HG02981 (cell line): ENCODE measurements around the gene CDYL.

ENCODE experiments used
- ATAC-seq: cut with Tn5 transposase; IDR thresholded peaks from one replicate; pipeline ENCODE4 v1.9.1; 2021; ENCODE audit warnings: mild to moderate bottlenecking, moderate library complexity; ENCODE audit not compliant: unreplicated experiment

The CDYL gene

DNA sequence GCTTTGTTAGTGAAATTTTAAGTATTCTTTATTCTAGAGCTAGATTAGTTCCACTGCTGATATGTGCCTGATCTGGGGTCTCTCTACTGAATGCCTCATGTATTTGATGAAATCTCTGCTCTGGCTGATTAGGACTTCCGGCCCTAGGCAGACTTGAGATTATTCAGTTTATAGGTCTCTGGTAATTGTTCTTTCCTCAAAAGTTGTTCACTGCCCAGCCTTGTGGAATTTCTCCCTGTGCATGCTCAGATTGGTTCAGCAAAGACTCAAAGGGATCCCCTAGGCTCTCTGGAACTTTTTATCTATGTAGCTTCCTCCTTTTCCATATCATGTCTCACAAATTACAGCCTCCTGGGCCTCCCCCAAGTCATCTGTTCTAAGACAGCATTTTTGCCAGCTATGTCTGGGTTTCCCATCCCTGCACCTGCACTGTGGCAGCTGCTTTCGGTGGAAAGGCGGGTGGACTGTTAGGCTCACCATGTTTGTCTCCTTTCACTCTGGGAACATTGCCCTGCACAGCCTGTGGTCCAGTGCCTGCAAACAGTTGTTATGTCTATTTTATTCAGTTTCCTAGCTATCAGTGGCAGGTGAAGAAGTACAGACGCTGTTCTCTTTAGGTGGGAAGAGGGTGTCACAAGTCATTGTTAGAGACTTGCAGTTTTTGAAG is 154.0 kb downstream of the CDYL start:
- ATAC-seq = no peak

DNA sequence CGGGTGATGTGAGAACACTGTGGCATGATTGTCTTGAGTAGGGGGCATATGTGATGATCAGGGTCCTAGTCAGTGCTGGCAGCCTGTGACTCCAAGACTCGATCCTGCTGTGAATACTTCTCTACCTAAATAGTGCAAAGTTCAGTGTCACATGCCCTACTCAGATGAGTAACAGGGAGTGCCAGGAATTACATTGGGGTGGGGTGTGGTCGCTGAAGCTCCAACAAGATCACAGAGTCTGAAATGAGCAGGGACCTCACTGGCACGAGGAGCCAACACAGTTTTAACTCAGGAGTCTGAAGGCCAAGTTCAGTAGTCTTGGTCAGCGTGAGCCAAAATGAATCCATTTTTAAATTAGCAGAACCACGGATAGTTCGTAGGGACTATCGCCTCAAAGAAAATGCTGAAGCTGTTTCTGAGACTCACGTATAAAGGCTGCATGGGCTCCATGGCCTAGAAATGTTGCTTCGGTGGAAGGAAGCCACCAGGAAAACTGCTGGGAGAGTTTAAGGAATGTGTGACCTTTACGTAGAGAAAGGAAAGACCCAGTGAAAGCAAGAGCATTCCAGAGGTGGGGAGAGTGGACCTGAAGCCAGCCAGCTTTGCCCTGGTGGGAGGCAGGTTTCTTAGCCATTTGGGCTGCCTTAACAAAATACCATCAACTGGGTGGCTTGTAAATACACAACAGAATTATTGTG is 155.5 kb downstream of the CDYL start:
- ATAC-seq = no peak

DNA sequence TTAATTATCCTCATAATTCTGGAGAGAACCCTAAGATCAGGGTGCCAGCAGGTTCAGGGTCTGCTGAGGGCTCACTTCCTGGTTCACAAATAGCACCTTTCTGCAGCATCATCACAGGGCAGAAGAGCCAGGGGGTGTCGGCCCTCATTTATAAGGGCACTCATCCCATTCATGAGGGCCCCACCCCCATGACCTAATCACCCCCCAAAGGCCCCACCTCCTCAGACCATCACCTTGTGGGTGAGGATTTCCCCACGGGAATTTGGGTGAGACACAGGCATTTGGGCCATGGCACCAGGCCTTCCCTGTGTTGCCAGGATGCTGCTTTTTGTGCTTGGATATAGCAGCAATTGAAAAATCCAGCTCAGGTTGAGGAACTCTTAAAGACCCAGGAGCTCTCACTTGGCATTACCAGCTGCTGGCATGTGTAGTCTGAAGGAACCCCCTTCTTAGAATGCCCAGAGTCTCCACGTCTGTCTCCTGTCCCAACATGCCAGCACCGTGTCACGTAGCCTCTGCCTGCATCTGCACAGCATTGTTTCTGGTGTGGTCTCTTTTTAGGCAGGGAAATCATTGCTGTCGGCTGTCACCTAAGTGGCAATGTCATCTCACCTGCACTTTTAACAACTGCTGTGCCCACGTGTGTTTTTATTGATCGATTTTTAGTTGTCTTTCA is 156.2 kb downstream of the CDYL start:
- ATAC-seq = no peak

DNA sequence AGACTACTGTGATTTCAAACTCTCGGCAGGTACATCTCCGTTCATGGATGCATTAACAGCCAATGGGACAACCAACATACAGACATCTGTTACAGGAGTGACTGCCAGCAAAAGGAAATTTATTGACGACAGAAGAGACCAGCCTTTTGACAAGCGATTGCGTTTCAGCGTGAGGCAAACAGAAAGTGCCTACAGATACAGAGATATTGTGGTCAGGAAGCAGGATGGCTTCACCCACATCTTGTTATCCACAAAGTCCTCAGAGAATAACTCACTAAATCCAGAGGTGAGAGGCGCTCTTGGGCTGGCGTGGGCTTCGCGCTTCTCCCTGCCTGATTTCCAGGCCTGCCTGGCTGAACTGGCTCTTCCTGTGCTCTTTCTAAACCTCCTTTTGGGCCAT is 159.3 kb downstream of the CDYL start:
- peak; percentile 61 for ATAC-seq

DNA sequence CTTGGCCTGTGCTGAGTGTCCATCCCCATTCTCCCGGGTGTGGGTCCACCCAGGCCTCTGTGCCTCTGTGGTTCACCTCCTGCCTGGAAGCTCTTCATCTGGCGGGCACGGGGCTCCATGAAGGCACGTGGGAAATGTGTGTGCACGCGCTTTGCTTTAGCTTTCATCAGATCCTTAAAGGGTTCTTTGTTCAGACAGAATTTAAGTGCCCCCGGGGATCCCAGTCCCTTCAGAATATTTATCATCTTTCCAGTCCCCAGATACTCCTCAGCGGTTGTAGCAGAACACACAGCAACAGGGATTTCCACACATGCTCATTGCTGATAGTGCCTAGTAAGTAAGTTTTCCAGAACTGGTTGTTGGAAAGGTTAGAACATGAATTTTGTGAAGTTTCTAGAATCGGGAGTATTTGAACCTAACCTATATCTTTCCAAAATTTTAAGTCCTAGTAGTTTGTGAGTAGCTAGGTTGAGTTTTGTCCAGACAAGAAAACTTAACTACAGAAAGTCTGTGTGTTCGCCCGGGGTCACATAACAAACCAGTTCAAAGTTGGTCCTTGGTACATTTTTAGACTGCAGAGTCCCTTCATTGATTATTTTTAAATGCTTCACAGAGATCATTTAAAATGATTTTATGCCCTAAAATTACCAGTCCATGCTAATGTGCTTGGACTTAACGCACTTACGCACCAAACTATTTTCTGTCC is 159.9 kb downstream of the CDYL start:
- no peak for ATAC-seq

DNA sequence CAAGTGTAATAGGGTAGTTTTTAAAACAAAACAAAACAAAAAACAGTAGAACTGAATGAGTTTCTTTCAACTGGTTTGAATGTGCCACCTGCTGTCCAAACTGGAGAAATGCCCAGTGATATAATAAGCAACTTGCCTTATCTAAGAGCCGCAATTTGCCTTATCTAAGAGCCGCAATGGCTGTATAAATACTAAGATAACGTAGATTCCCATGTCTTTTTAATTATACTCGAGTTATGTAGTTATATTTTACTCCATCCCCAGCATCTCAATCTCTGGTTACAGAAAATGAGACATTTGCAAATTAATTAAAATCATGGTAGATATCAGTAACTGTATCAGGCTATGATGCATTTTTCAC is 160.5 kb downstream of the CDYL start:
- ATAC-seq = no peak

DNA sequence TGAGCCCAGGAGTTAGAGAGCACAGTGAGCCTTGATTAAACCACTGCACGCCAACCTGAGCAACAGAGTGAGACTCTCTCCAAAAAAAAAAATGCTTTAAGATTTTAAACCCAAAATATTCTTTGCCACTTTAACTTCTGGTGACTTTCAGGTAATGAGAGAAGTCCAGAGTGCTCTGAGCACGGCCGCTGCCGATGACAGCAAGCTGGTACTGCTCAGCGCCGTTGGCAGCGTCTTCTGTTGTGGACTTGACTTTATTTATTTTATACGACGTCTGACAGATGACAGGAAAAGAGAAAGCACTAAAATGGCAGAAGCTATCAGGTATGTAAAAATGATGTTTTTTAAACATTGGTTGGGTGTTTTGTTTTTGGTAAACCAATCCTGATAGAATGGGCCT is 161.2 kb downstream of the CDYL start:
- no peak for ATAC-seq

DNA sequence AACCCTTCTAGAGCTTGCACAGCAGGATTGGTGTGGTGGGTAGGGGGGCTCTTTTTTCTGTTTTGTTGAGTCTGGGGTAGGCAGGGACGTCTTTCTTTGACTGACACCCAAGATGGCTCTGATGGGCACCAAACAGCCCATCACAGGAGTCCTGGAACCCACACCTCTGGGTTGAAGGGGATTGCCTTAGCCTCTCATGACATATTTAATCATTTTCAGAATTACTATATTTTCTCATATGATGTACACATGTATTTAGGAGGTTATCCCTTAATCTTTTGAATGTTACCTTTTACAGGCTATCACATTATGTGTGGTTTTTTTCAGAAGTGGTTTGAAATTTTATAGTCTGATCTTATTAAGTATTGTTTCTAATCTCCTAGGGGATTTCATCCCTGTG is 163.0 kb downstream of the CDYL start:
- ATAC-seq = no peak

DNA sequence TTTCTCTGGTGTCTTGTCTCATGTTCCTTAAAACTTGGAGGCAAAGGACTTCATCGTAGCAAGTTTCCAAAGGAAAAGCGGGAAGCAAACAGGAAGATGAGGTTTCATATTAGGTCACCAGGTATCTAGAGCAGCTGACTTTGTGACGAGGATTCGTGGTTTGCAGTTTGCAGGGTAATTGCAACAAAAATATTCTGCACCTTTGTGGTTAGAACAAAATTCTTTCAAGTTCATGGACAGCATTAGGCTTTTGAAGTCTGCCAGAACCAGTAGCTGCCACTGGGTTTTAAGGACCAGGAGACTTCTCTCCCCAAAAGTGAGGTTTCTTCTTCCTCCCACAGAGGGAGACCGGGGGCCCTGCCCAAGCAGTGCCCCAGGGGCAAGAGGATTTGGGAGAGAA is 164.2 kb downstream of the CDYL start:
- no peak for ATAC-seq

DNA sequence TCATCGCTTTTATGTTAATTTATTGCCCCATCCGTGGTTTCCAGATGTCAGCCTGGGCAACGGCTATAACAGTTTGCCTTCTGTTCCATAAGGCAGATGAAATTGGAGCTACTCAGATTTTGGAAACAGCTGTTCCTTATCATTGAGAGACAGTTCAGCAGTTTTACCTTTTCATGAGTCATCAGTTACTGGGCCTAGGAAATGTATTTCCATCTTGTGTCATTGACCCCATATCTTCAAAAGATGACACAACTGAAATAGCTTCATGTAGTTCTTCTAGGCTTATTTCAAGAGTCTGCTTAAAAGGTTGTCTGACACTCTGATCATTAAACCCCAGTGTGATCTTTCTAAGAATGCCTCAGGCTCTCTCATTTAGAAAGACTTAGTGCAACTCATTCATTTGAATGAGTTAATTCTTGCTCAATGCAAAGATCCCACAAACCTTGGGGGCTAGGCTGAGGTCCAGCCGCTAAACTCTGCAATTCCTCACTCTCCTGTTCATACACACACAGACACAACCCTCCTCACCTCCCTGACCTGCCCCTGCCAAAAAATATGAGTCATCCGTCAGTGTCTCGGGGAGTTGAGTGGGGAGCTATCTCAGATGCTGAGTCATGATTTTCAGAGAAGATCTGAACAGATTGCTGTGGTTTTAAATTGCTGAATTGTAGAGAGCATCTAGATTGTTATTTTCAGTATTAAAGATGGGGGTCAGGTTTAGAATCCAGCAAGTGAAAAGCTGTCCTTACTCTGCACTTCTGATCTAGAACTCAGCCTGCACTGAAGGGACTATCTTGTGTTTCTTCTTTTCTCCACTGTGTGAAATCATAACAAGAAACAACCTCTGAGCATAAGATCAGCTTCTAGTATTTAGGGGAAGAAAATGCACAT is 165.8 kb downstream of the CDYL start:
- ATAC-seq = peak; percentile 77

DNA sequence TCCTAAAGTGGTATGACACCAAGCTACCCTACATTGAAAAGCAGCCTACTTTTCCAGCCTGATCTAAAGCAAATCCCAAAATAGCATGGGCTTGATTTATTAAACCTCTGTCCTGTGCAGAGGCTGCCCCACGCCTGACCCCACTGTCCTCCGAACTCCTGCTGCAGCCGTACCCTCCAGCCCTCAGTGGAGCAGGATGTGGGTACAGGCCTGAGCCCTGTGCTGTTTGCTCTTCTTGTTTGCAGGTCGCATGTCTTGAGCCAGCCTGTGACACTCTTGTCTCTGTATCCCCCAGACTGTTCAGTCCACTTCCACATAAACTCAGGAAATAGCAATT is 166.4 kb downstream of the CDYL start:
- no peak for ATAC-seq

DNA sequence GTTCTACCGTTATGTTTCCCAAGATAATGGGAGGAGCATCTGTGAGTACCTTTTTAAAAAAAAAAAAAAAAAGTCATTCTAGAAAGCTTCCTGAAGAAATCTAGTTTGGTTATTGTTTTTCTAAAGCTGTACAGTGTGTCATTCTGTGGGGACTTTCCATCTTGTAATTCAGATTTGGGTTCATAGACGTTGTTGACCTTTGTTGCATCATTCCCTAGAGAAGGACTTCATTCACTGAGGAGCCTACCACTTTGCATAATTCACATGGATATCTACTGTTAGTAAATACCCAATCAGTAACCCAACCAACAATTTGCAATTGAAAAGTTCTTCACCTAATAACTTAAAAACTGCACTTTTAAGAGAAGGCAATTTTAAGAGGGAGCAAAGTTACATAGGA is 167.5 kb downstream of the CDYL start:
- no peak for ATAC-seq

DNA sequence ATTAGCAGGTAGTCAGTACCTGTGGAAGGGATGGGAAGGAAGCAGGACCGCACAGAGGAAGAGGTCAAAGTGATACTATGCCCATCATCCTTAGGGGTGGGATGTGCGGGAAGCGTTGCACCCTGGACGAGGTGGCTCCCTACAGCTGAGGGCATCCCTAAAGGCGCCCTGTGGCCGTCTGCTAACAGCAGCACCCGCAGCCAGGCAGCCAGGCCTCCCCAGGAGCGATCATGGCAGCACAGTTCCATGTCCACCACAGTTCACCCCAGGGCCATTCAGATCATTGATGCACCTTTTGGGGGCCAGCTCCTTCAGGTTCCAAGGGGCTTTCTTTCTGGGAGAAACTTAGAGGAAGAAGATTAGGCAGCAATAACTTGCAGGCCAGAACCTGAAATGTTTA is 168.1 kb downstream of the CDYL start:
- no peak for ATAC-seq

DNA sequence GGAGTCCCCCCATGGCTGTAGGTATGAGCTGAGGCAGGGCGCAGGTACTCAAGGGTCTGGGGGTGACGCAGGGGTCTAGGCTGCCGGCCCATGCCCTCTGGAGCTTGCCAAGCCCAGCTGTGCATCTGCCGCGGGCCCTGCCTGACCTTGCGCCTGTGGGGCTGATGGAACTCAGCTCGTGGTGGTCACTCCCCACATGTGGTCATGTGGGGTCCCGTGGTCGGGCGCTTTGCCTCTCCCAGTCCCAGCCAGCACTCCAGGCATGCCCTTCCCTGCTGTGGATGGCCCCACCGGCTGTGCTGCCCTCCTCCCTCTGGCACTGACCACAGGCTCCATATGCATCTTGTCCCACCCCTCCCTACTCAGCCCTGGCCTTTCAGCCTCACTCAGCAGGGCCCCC is 170.3 kb downstream of the CDYL start:
- no peak for ATAC-seq

DNA sequence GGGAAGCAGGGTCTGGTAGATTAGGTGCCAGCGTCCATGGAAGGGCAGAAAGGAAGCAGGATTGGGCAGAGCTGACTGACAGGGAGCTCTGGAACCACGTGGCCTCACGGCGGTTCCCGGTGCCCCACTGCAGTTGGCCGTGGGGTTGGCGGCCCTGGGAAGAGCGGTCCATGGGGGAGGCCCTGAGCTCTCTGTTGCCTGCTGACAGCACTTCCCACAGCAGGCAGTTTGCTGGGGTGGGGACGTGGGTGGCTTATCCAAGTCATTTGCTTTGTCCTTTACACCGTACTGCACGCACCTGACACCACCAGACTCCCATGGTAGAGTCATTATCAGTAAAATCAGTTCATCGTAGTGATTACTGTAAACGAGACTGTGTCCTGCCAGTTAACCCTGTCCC is 171.5 kb downstream of the CDYL start:
- ATAC-seq = no peak

DNA sequence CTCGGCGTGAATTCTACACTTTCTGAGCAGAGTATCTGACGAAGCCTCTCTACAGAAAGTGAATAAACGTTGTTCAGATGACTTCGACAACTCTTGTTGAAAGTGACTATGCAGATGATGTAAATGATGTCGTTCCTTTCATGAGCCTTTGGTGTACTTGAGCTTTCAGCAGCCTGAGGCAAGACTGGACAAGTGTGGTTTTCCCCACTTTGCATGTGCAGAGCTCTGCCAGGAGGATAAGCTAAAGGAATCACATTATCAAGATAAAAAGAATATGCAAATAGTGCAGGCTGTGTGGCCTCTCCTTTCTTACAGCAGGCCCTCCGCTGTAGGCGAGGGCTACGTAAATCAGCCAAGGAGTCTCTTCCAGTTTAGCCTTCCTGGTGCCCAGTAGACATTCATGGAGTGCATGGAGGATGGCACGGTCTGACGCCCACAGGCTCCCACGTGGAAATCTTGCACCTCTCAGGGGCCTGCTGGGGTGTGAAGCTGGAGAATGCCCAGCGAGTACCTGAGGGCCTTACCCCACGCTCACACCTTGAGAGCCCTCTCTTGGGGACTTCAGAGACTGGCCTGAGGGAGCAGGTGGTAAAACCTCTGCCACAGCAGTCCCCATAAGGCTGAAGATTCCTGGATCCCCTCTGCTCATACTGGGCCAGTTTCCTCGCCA is 172.7 kb downstream of the CDYL start:
- no peak for ATAC-seq

DNA sequence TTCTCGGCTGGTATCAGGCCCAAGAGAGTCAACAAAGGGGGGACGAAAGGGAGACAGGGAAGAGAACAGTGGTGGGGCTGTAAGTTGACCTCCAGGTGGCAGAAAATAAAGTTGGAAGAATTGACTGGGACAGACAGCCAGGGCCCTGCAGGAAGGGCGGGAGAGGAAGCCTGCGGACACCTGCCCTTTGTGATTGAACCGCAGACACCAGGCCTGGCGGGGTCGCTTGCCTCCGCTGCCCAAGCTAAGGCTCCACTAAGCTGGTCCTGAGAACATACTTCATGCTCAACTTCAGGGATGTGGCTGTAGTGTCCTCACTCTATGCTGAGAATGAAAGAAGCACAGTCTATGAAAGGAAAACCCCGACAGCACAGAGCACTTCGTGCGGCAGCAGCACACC is 173.9 kb downstream of the CDYL start:
- ATAC-seq = no peak

DNA sequence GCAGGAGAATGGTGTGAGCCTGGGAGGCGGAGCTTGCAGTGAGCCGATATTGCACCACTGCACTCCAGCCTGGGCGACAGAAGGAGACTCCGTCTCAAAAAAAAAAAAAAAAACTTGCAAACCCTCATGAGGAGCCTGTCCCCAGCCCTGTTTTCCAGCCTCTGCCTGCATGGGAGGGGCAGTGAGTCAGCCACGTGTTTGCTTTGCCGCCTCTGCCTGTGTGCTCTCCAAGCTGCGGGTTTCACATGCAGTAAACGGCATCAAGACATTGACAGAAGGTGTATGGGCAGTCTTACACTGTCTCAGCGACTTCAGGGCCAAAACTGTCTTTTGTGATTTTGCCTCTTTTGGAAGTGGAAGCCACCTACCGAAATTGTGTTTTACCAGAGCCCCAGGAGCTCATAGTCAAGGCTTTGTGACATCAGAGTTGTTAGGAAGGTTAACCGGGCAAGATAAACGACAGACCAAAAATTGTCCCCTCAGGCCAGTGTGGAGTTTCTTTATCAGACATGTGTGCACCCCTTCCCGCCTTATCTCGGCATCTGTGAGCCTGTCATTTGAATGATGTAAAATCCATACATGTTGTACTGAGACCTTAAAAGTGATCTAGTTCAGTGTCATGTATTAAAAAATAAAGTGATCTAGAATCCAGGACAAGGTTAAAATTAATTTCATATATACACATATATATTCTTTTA is 174.8 kb downstream of the CDYL start:
- no peak for ATAC-seq

DNA sequence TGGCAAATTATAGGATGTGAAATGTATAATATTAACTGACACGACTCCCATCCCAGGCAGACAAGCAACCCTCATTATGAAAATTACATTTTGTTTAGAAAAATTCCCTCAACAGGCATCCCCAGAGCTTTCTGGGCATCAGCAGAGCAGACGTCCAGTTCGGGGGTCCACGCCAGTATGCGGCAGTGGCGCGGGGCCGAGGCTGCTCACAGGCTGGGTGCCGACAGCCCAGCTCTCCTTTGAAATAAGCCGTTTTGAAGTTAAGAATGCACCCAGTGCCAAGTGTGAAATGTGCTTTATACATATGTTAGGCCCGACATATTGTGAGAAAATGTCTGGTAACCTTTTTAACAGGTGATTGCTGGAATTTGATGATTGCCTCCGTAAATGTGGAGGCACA is 177.2 kb downstream of the CDYL start:
- no peak for ATAC-seq

DNA sequence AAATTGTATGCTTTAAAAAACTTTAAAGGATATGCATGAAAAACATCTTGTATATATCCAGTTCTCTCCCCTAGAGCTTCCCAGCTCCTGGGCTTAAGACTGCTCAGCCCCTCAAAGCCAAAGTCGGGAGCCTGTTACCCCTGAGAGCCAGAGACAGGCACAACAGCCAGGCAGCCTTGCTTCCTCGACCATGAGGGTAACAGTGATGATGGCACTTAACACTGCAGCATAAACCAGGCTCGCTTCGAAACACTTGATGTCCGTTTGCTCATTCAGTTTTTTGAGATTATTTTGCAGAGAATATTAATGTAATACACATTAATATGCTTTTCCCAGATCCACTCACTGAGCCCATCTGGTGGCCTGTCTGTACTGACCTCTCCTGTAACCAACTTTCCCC is 180.4 kb downstream of the CDYL start:
- no peak for ATAC-seq
